ENCODE results near the gene M1AP.

DNA sequence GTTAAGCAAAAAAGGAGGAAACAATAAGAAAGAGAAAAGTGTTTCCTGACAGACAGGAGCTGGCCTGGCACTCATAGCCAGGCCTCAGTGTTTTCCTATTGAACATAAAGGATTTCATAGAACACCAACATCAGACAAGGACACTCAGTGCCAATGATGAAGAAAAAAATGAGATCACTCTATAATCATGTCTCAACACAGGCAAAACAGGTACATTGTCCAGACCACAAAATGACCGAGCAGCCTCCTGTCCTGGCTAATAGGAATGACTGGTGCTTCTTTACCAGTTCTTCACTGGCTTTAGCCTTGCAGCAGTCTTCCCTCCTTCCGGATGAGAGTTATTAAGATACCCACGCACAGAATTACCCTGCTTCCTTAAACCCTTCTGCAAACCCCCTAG lies 41.5 kb upstream of the M1AP start:
- TF ChIP-seq CTCF (conservative IDR thresholded peaks at IDR 0.05; ENCODE audit: low read depth, low read length) (no peak), EZH2 (IDR thresholded peaks at IDR 0.05; ENCODE audit: low read length, unreplicated experiment) (no peak)
